Measurements from ENCODE around the gene SLC44A4.
"Not testable (repeated sequence)": the region's sequence is repeated elsewhere in the genome, so short reads cannot be mapped to it uniquely, and the experiment has no call there.

The SLC44A4 gene

GRCh38 chr6:31858707-31859106, 20.1 kb downstream of the SLC44A4 start:
- no peak for DNase-seq (ENCODE audit: low read depth)

GRCh38 chr6:31857774-31858173, 21.0 kb downstream of the SLC44A4 start:
- DNase-seq (ENCODE audit: low read depth): not testable (repeated sequence)

GRCh38 chr6:31851980-31852718, 26.6 kb downstream of the SLC44A4 start:
- not testable (repeated sequence) for DNase-seq (ENCODE audit: low read depth)

- DNase-seq (ENCODE audit: low read depth): no peak
These were observed 27.3 kb downstream of the SLC44A4 start for GRCh38 chr6:31851485-31851832.

- no peak for DNase-seq (ENCODE audit: low read depth)
These were observed 27.9 kb downstream of the SLC44A4 start for GRCh38 chr6:31850765-31851484.

GRCh38 chr6:31847276-31847978, 31.4 kb downstream of the SLC44A4 start:
- no peak for DNase-seq (ENCODE audit: low read depth)

- DNase-seq (ENCODE audit: low read depth): no peak
These were observed 34.3 kb downstream of the SLC44A4 start for GRCh38 chr6:31844507-31844906.

GRCh38 chr6:31842053-31842452, 36.7 kb downstream of the SLC44A4 start:
- no peak for DNase-seq (ENCODE audit: low read depth)

GRCh38 chr6:31839779-31840126, 39.0 kb downstream of the SLC44A4 start:
- not testable (repeated sequence) for DNase-seq (ENCODE audit: low read depth)

- no peak for DNase-seq (ENCODE audit: low read depth)
These were observed 39.8 kb downstream of the SLC44A4 start for GRCh38 chr6:31838968-31839367.

GRCh38 chr6:31838114-31838553, 40.7 kb downstream of the SLC44A4 start:
- not testable (repeated sequence) for DNase-seq (ENCODE audit: low read depth)

GRCh38 chr6:31837369-31838113, 41.3 kb downstream of the SLC44A4 start:
- DNase-seq (ENCODE audit: low read depth): no peak

- DNase-seq (ENCODE audit: low read depth): no peak
These were observed 42.1 kb downstream of the SLC44A4 start for GRCh38 chr6:31836474-31837368.

GRCh38 chr6:31836047-31836473, 42.7 kb downstream of the SLC44A4 start:
- no peak for DNase-seq (ENCODE audit: low read depth)

- peak; percentile 58 for DNase-seq (ENCODE audit: low read depth)
These were observed 44.2 kb downstream of the SLC44A4 start for GRCh38 chr6:31834367-31835250.

GRCh38 chr6:31831350-31832215, 47.2 kb downstream of the SLC44A4 start:
- DNase-seq (ENCODE audit: low read depth): no peak

GRCh38 chr6:31830886-31831335, 47.9 kb downstream of the SLC44A4 start:
- DNase-seq (ENCODE audit: low read depth): no peak

- no peak for DNase-seq (ENCODE audit: low read depth)
These were observed 49.0 kb downstream of the SLC44A4 start for GRCh38 chr6:31829633-31830283.

All from stimulated activated CD8-positive, alpha-beta memory T cell treated with anti-CD3 and anti-CD28 coated beads, Interleukin-7, amount 100 ng/mL, for 24 hours (primary cell).